Small intestine (tissue), 7 donors: Measurements from ENCODE around the gene ROR1. TPM values are rescaled to one million over a fixed set of nuclear protein-coding genes. Genes with fewer than 3 reads are reported as not detected.

ENCODE experiments used
- DNase-seq, 2 donors: peaks; one replicate each; pipeline versions ENCODE4 v3.0.0 to v3.0.0-alpha.2; 2013
- FAIRE-seq: peaks from 2 replicates; lab custom pipeline; 2012; peaks lifted over from hg19 to GRCh38; lab: Jason Lieb, UNC
- H3K27ac ChIP-seq, 3 donors: one replicate each; pipeline ENCODE4 v1.5.1; 2013; ENCODE audit warnings: low read length in 2 of 3, mild to moderate bottlenecking in 2 of 3, control low read depth in 1 of 3, inconsistent platforms in 1 of 3, low read depth in 1 of 3, moderate library complexity in 1 of 3
- H3K27me3 ChIP-seq, 3 donors: one replicate each; pipeline ENCODE4 v1.6.1; 2013; ENCODE audit warnings: low read length in 3 of 3, inconsistent platforms in 1 of 3; ENCODE audit not compliant: control insufficient read depth in 3 of 3, insufficient read depth in 3 of 3
- H3K36me3 ChIP-seq, 3 donors: one replicate each; pipeline ENCODE4 v1.6.1; 2013; ENCODE audit warnings: low read length in 3 of 3, inconsistent platforms in 1 of 3, low read depth in 1 of 3, mild to moderate bottlenecking in 1 of 3, moderate library complexity in 1 of 3; ENCODE audit not compliant: control insufficient read depth in 3 of 3, insufficient read depth in 2 of 3
- H3K4me1 ChIP-seq, 3 donors: one replicate each; pipeline ENCODE4 v1.6.1; 2013; ENCODE audit warnings: low read length in 2 of 3, inconsistent platforms in 1 of 3, low read depth in 1 of 3, mild to moderate bottlenecking in 1 of 3, moderate library complexity in 1 of 3; ENCODE audit not compliant: control insufficient read depth in 3 of 3, insufficient read depth in 2 of 3
- H3K4me3 ChIP-seq, 3 donors: one replicate each; pipeline ENCODE4 v1.5.1; 2013; ENCODE audit warnings: low read length in 3 of 3, control low read depth in 1 of 3, inconsistent platforms in 1 of 3, low read depth in 1 of 3, mild to moderate bottlenecking in 1 of 3, moderate library complexity in 1 of 3
- H3K9me3 ChIP-seq, 2 donors: one replicate each; pipeline ENCODE4 v1.6.1; 2013; ENCODE audit warnings: low read depth in 1 of 2, low read length in 1 of 2; ENCODE audit not compliant: control insufficient read depth in 2 of 2, insufficient read depth in 1 of 2
- WGBS, 3 donors: extraction: QIAGEN DNeasy Blood & Tissue Kit; methylation state at CpG; one replicate each; pipeline ENCODE4 v1.1.7; 2013; 5-methylcytosine and 5-hydroxymethylcytosine counted together
- polyA plus RNA-seq, 4 donors: library from polyadenylated mRNA; stranded (reverse) in 3 of 4; unstranded in 1 of 4; fragments of 200-250 nt in 3 of 4; fragments of 120-200 nt in 1 of 4; gene quantifications; one replicate each; pipeline versions ENCODE4 v1.2.1 to v1.2.3, GENCODE V29; 2013
- donor health status: healthy with polysubstance abuse.
- donor health status: control.
- donor health status: control.
- donor health status: Bipolar disorder and iron deficiency.
- donor health status: healthy.

ROR1 gene
- polyA plus RNA-seq, 4 donors = 0.22 to 3.6 (median 3.2) TPM; not detected in 1

DNA sequence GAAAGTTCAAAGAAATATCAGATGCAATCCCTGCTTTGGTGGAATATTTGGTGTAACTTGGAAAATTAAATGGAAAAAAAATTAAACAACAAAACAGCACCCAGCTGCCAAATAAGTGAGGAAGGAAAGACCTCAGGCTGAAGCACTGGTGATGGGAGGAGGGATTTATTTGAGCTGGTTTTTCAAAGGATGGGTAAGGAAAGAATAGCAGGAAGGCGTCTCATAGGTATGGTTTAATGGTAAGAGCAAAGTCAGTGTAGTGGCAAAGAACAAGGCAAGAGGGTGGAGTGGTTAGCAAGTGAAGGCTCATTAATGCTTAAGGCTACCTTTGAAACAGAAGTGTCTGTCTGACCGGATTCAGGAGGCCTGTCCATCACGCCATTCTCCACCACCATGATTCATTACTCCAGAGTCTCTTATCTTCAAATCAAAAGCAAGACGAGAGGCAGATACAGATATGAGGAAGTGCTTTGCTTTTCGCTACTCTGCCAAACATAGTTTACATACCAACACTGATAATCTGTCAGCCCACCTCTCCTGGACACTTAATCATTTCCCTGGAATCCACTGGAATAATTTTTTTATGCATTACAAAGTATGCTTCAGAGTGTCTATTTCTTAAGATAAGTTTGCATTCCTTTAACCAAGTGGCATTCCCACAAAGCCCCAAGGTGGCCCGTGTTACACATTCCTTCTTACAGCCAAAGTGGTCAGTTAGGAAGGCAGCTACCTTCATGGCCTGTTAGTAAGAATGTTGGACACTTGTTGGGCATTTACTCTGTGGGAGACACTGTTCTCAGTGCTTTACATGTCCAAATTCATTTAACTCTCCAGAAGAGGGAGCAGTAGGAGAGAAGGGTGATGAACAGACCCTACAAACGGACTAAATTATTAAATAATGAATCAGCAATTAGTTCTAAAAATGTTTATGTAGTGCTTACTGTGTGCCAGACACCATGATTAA is 146.6 kb downstream of the ROR1 start:
- no peak for FAIRE-seq
- no peak for DNase-seq
- 58 to 63% (median 60%) methylated on average over 7 of the region's 7 CpGs for WGBS, 3 donors

DNA sequence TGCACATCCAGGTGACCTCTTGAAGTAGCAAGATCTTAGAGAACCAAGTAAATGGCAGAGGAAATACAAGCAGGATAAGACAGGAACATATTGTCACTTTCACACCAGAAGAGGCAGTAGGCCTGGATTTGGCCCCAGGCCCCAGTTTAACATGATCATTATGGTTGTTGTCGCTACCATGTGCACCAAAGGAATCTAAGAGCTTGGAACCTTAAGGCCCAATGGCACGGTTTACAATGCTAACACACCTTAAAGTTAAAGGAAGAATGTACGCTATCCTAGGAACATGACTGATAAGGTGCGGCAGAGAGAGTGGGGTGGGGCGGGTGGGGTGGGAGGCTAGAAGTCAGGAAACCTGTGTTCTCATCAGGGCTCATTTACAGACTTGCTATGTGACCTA is 147.5 kb downstream of the ROR1 start:
- no peaks in the 10 kb centered on the region for H3K9me3 ChIP-seq
- FAIRE-seq (no peak), DNase-seq (peak; percentile 65 to 88)
- H3K4me1 ChIP-seq = peaks cover 9 to 35% (median 14%) of the 10 kb centered on the region in 3 donors
- H3K27ac ChIP-seq = peak overlapping the region in 1 of 3 donors; percentile 71
- no peaks in the 10 kb centered on the region for H3K36me3 ChIP-seq
- WGBS, 3 donors = 27 to 58% (median 40%) methylated on average over 5 of the region's 5 CpGs
- H3K4me3 ChIP-seq = no peak overlapping the region
- H3K27me3 ChIP-seq = no peaks in the 10 kb centered on the region

More for the DNA sequence above, 146.6 kb downstream of the ROR1 start:
- Histone ChIP-seq H3K27me3 (no peaks in the 10 kb centered on the region), H3K4me3 (no peak overlapping the region), H3K4me1 (peaks cover 17 to 38% (median 18%) of the 10 kb centered on the region in 3 donors), H3K36me3 (no peaks in the 10 kb centered on the region), H3K27ac (peak overlapping the region in 1 of 3 donors; percentile 71), H3K9me3 (no peaks in the 10 kb centered on the region)

GRCh38 chr1:63921802-63922201 is 148.0 kb downstream of the ROR1 start:
- no peaks in the 10 kb centered on the region for H3K27me3 ChIP-seq
- no peaks in the 10 kb centered on the region for H3K36me3 ChIP-seq
- peaks cover 9 to 30% (median 11%) of the 10 kb centered on the region in 3 donors for H3K4me1 ChIP-seq
- H3K27ac ChIP-seq = no peak overlapping the region
- H3K9me3 ChIP-seq = no peaks in the 10 kb centered on the region
- H3K4me3 ChIP-seq = no peak overlapping the region
- DNase-seq (no peak), FAIRE-seq (no peak)

GRCh38 chr1:63922848-63923247 is 149.0 kb downstream of the ROR1 start:
- 76 to 90% (median 76%) methylated on average over 6 of the region's 6 CpGs for WGBS, 3 donors
- no peak for FAIRE-seq
- Histone ChIP-seq H3K9me3 (no peaks in the 10 kb centered on the region), H3K4me3 (no peak overlapping the region), H3K36me3 (no peaks in the 10 kb centered on the region), H3K27me3 (no peaks in the 10 kb centered on the region), H3K4me1 (peaks cover 9 to 27% (median 10%) of the 10 kb centered on the region in 3 donors), H3K27ac (no peak overlapping the region)
- no peak for DNase-seq

GRCh38 chr1:63923302-63923701 is 149.5 kb downstream of the ROR1 start:
- DNase-seq (no peak), FAIRE-seq (no peak)
- Histone ChIP-seq H3K27ac (no peak overlapping the region), H3K27me3 (no peaks in the 10 kb centered on the region), H3K4me1 (peaks cover 9 to 27% (median 10%) of the 10 kb centered on the region in 3 donors), H3K9me3 (no peaks in the 10 kb centered on the region), H3K4me3 (no peak overlapping the region), H3K36me3 (no peaks in the 10 kb centered on the region)
- WGBS, 3 donors = 84 to 91% (median 86%) methylated on average over 2 of the region's 2 CpGs

DNA sequence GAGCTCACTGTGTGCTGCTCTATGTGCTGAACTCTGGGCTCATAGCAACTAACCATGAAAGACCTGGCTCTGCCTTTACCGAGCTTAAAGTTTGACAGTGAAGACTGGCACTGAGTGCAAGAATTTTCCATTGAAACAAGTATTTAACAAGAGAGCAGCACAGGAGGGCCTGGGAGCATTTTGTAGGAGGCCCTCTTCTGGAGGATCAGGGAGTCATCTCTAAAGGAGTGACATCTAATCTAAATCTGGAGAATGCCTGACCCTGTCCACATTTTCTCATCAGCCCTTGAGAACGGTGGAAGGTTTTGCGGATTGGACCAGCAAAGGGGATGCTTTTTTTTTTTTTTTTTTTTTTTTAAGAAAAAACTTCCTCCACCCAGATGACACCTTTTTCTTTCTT is 150.8 kb downstream of the ROR1 start:
- WGBS, 3 donors = 91 to 96% (median 95%) methylated on average over 3 of the region's 3 CpGs
- Histone ChIP-seq H3K4me1 (peaks cover 10 to 27% (median 10%) of the 10 kb centered on the region in 3 donors), H3K27me3 (no peaks in the 10 kb centered on the region), H3K36me3 (no peaks in the 10 kb centered on the region), H3K4me3 (no peak overlapping the region), H3K9me3 (no peaks in the 10 kb centered on the region), H3K27ac (no peak overlapping the region)
- DNase-seq = no peak
- FAIRE-seq = no peak

- WGBS, 3 donors = 42 to 51% (median 50%) methylated on average over 7 of the region's 7 CpGs
- Histone ChIP-seq H3K9me3 (no peaks in the 10 kb centered on the region), H3K27me3 (no peaks in the 10 kb centered on the region), H3K4me3 (no peak overlapping the region), H3K27ac (no peak overlapping the region), H3K36me3 (no peaks in the 10 kb centered on the region), H3K4me1 (peaks cover 0 to 2% (median 0%) of the 10 kb centered on the region in 3 donors)
- DNase-seq = no peak
- no peak for FAIRE-seq
These were observed 154.6 kb downstream of the ROR1 start for GRCh38 chr1:63928186-63929105.

DNA sequence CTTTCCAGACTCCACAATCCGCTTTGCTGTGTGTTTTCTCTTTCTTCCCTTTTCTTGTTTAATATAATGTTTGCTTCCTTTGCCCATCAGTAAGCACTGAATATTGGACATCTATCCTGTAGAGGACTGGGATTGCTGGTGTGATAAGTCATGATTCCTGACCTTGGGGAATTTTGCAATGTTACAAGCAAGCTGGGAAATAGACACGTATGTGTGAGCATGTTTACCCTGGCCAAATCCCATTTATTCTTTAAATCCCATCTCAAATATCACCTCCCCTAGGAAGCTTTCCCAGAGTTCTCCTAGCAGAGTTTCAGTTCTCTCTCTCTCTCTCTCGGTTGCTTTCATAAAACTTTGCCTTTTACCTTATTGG is 155.3 kb downstream of the ROR1 start:
- 73 to 74% (median 74%) methylated on average over 3 of the region's 3 CpGs for WGBS, 3 donors
- no peaks in the 10 kb centered on the region for H3K27me3 ChIP-seq
- H3K36me3 ChIP-seq = no peaks in the 10 kb centered on the region
- FAIRE-seq = no peak
- H3K27ac ChIP-seq = no peak overlapping the region
- peaks cover 0 to 2% (median 0%) of the 10 kb centered on the region in 3 donors for H3K4me1 ChIP-seq
- DNase-seq = no peak
- H3K4me3 ChIP-seq = no peak overlapping the region
- H3K9me3 ChIP-seq = no peaks in the 10 kb centered on the region
